ENCODE data around the gene RAB20. TPM values are rescaled to one million over a fixed set of nuclear protein-coding genes. Genes with fewer than 3 reads are reported as not detected.

The RAB20 gene
- total and polyA plus RNA-seq, 2 of the 8 experiments (the other 6 are each of a cell fraction or from before 2014, with no cell fraction given) = 14.8 to 27.9 TPM

GRCh38 chr13:110607675-110608224, 46.2 kb upstream of the RAB20 start:
- DNase-seq (ENCODE audit: low read depth in 1 of 2, low spot score in 2 of 2) = no peak
- Histone ChIP-seq H4K91ac (replicated peaks; ENCODE audit: insufficient read length, low read length) (no peak overlapping the region), H2AK5ac (ENCODE audit: low read depth, low read length) (no peak overlapping the region), H3K23ac (ENCODE audit: insufficient read length) (no peak overlapping the region), H4K5ac (ENCODE audit: insufficient read length, low read depth, low read length) (no peak overlapping the region), H3K18ac (ENCODE audit: extremely low read depth, low read length) (no peak overlapping the region), H2BK20ac (ENCODE audit: low read length) (no peak overlapping the region), H3K79me1 (ENCODE audit: low read depth, low read length) (no peaks in the 10 kb centered on the region), H3K27me3 (replicated peaks in 1 of 4; ENCODE audit: control insufficient read depth in 3 of 4, extremely low read depth in 1 of 4, insufficient read depth in 3 of 4, low read length in 3 of 4) (no peaks in the 10 kb centered on the region), H2BK5ac (ENCODE audit: low read depth, low read length) (no peak overlapping the region), H2BK12ac (ENCODE audit: low read depth, low read length) (no peak overlapping the region), H3K4me2 (ENCODE audit: insufficient read depth in 1 of 2, low read depth in 2 of 2, low read length in 2 of 2) (no peak overlapping the region), H3K4me3 (ENCODE audit: extremely low read depth in 1 of 4, insufficient read depth in 2 of 4, low read depth in 3 of 4, low read length in 4 of 4) (no peak overlapping the region), H3K23me2 (ENCODE audit: low read depth, low read length) (peaks cover 2% of the 10 kb centered on the region; the same call in 1 of the 2 replicates), H3K36me3 (ENCODE audit: control insufficient read depth in 2 of 4, insufficient read depth in 4 of 4, low read length in 3 of 4) (no peaks in the 10 kb centered on the region), H3K4ac (replicated peaks; ENCODE audit: insufficient read length, low read depth, low read length) (no peak overlapping the region), H3K56ac (replicated peaks; ENCODE audit: insufficient read length, low read depth, low read length) (no peak overlapping the region), H3K9ac (replicated peaks in 1 of 4; ENCODE audit: extremely low read depth in 1 of 4, low read depth in 3 of 4, low read length in 3 of 4) (no peak overlapping the region), H3K4me1 (replicated peaks in 1 of 4; ENCODE audit: control insufficient read depth in 3 of 4, insufficient read depth in 4 of 4, low read length in 3 of 4) (peaks cover 0 to 5% (median 3%) of the 10 kb centered on the region in 4 experiments; a peak in 4 of 7 replicates), H2BK15ac (ENCODE audit: low read length) (no peak overlapping the region), H3K14ac (ENCODE audit: insufficient read length) (no peak overlapping the region), H3K79me2 (ENCODE audit: control insufficient read depth in 1 of 2, insufficient read depth in 2 of 2, low read length in 2 of 2) (no peaks in the 10 kb centered on the region), H3K27ac (ENCODE audit: low read depth, low read length) (no peak overlapping the region), H2BK120ac (replicated peaks; ENCODE audit: low read depth, low read length) (no peak overlapping the region), H2AFZ (ENCODE audit: low read length) (no peak overlapping the region), H4K20me1 (replicated peaks in 1 of 2; ENCODE audit: control insufficient read depth in 1 of 2, insufficient read depth in 2 of 2, low read length in 2 of 2) (no peaks in the 10 kb centered on the region), H4K8ac (ENCODE audit: extremely low read depth, insufficient read depth, low read length) (no peak overlapping the region), H3K9me3 (ENCODE audit: insufficient read depth in 2 of 2, low read depth in 1 of 2, low read length in 1 of 2) (peaks cover 0 to 2% of the 10 kb centered on the region in 2 experiments; a peak in 1 of 4 replicates)
- no peak for FAIRE-seq
- 97% methylated on average over 3 of the region's 3 CpGs; no CpG with 5 or more reads in 1 of the 2 experiments for WGBS, 2 experiments (ENCODE audit: extremely low coverage in 1 of 2, insufficient coverage in 1 of 2, insufficient read length in 1 of 2, insufficient replicate concordance in 2 of 2, low coverage in 1 of 2, low lambda C conversion rate in 2 of 2, missing lambda C conversion rate in 1 of 2)
- TF ChIP-seq CHD2 (IDR thresholded peaks at IDR 0.05; ENCODE audit: low read length) (no peak), HDAC6 (IDR thresholded peaks at IDR 0.05; ENCODE audit: low read depth, low read length) (no peak), KDM5A (IDR thresholded peaks at IDR 0.05; ENCODE audit: low read length) (no peak), POLR2AphosphoS5 (IDR thresholded peaks at IDR 0.05; ENCODE audit: low read depth, low read length) (no peak), RBBP5 (IDR thresholded peaks at IDR 0.05; ENCODE audit: borderline replicate concordance, low read depth, low read length) (no peak), TEAD4 (IDR thresholded peaks at IDR 0.05; ENCODE audit: low read depth, low read length) (no peak), NRF1 (IDR thresholded peaks at IDR 0.05; ENCODE audit: low read depth, low read length) (no peak), SRF (IDR thresholded peaks at IDR 0.05; ENCODE audit: low read depth, low read length) (no peak), GABPA (IDR thresholded peaks at IDR 0.05; ENCODE audit: borderline replicate concordance, insufficient read depth, low read length) (no peak), HDAC2 (IDR thresholded peaks at IDR 0.05; ENCODE audit: borderline replicate concordance in 1 of 2, low read depth in 2 of 2, low read length in 2 of 2) (no peak), CTBP2 (IDR thresholded peaks at IDR 0.05; ENCODE audit: borderline replicate concordance, insufficient read depth, insufficient read length, low read length) (no peak), SP2 (IDR thresholded peaks at IDR 0.05; ENCODE audit: low read length) (no peak), RXRA (IDR thresholded peaks at IDR 0.05; ENCODE audit: insufficient read depth, low read depth, low read length) (no peak), RAD21 (IDR thresholded peaks at IDR 0.05 in 1 of 2, conservative IDR thresholded peaks at IDR 0.05 in 1 of 2; ENCODE audit: low read depth in 2 of 2, low read length in 2 of 2) (no peak)
- CTCF ChIA-PET (ENCODE audit: partially characterized antibody) = interaction anchor here (0.8 to 1.3 kb wide), 3 partner anchors 10 to 409 kb away, joined by 3 read pairs; no protein-coding TSS in a partner anchor
- POLR2A ChIA-PET (ENCODE audit: partially characterized antibody) = no interaction called here
